GM18867 (cell line): ENCODE results near the gene PPP1R3D.
"Not testable (repeated sequence)": the region's sequence is repeated elsewhere in the genome, so short reads cannot be mapped to it uniquely, and the experiment has no call there.

ENCODE experiments used
- ATAC-seq: cut with Tn5 transposase; IDR thresholded peaks from one replicate; pipeline ENCODE4 v1.9.1; 2021; ENCODE audit warnings: mild to moderate bottlenecking, moderate library complexity; ENCODE audit not compliant: unreplicated experiment

The PPP1R3D gene

GRCh38 chr20:59925899-59926298 lies 14.2 kb downstream of the PPP1R3D start:
- ATAC-seq = no peak

- no peak for ATAC-seq
Measured at GRCh38 chr20:59925359-59925758, 14.7 kb downstream of the PPP1R3D start.

- ATAC-seq = no peak
Measured at GRCh38 chr20:59923514-59923913, 16.6 kb downstream of the PPP1R3D start.

- no peak for ATAC-seq
Measured at GRCh38 chr20:59920944-59921343, 19.2 kb downstream of the PPP1R3D start.

GRCh38 chr20:59912609-59913008 lies 27.5 kb downstream of the PPP1R3D start:
- ATAC-seq = no peak

GRCh38 chr20:59911041-59911440 lies 29.1 kb downstream of the PPP1R3D start:
- no peak for ATAC-seq

- no peak for ATAC-seq
Measured at GRCh38 chr20:59908855-59909254, 31.2 kb downstream of the PPP1R3D start.

- no peak for ATAC-seq
Measured at GRCh38 chr20:59903621-59904020, 36.5 kb downstream of the PPP1R3D start.

- ATAC-seq = no peak
Measured at GRCh38 chr20:59902470-59902869, 37.6 kb downstream of the PPP1R3D start.

- ATAC-seq = no peak
Measured at GRCh38 chr20:59895908-59896307, 44.2 kb downstream of the PPP1R3D start.

GRCh38 chr20:59891581-59891980 lies 48.5 kb downstream of the PPP1R3D start:
- ATAC-seq = no peak

- not testable (repeated sequence) for ATAC-seq
Measured at GRCh38 chr20:59890035-59890434, 50.1 kb downstream of the PPP1R3D start.

- ATAC-seq = no peak
Measured at GRCh38 chr20:59888050-59888449, 52.1 kb downstream of the PPP1R3D start.
